ENCODE results near the gene PSME4. TPM values are rescaled to one million over a fixed set of nuclear protein-coding genes. Genes with fewer than 3 reads are reported as not detected.

Gene PSME4
- total and polyA plus RNA-seq, 2 of the 13 experiments (the other 11 are each of a cell fraction or from before 2014, with no cell fraction given) = 52.1 to 77.8 TPM

- CTCF ChIA-PET (ENCODE audit: low intra/inter-chr PET ratio, low total read pairs) = no interaction called here
- ATAC-seq (no peak), DNase-seq (ENCODE audit: low spot score) (peak; percentile 23), FAIRE-seq (no peak)
- H3K9ac ChIP-seq (ENCODE audit: insufficient read depth, low read depth, low read length) = no peak overlapping the region
- H3K27me3 ChIP-seq (ENCODE audit: control insufficient read depth in 1 of 2, insufficient read depth in 2 of 2, low read length in 2 of 2) = no peaks in the 10 kb centered on the region
- no peaks in the 10 kb centered on the region for H3K36me3 ChIP-seq (replicated peaks in 1 of 2; ENCODE audit: control insufficient read depth in 1 of 2, insufficient read depth in 2 of 2, low read length in 2 of 2)
- POLR2A ChIA-PET = no interaction called here
- BruUV-seq (replicated peaks) = no TSS peak
- no peaks in the 10 kb centered on the region for H3K79me2 ChIP-seq (ENCODE audit: insufficient read depth, low read length)
- H3K4me3 ChIP-seq (replicated peaks in 1 of 3; ENCODE audit: insufficient read depth in 1 of 3, low read depth in 2 of 3, low read length in 3 of 3) = no peak overlapping the region
- H4K20me1 ChIP-seq (ENCODE audit: insufficient read depth, low read length) = no peaks in the 10 kb centered on the region
- 82% methylated on average over 11 of the region's 11 CpGs for WGBS (ENCODE audit: low lambda C conversion rate)
- H2AFZ ChIP-seq (ENCODE audit: low read length) = no peak overlapping the region
- no peak overlapping the region for H3K4me2 ChIP-seq (ENCODE audit: low read depth, low read length)
- H3K4me1 ChIP-seq (ENCODE audit: insufficient read depth, low read length) = peaks cover 53% of the 10 kb centered on the region
- in situ Hi-C loops (cut with HindIII; ENCODE audit: extremely low pct_ligation_motif_present, low pct_unique_long_range_greater_than_20kb) = no loop called here
- intact Hi-C loops (cut with micrococcal nuclease; ENCODE audit: unreplicated experiment) = no loop called here
- H3K9me3 ChIP-seq (ENCODE audit: low read length) = no peaks in the 10 kb centered on the region
- peak overlapping the region; percentile 93 for H3K27ac ChIP-seq (ENCODE audit: extremely low read length, insufficient read depth, low read length)
- no peak for TF ChIP-seq ZNF713 (CRISPR knock-in tag; IDR thresholded peaks at IDR 0.05)
- TF ChIP-seq ZBTB43 (CRISPR knock-in tag; conservative IDR thresholded peaks at IDR 0.05) = no peak
- TF ChIP-seq ZSCAN25 (CRISPR knock-in tag; IDR thresholded peaks at IDR 0.05) = no peak
- 0 out of 2 replicates have a peak, but pooled peaks have one; percentile 47 for TF ChIP-seq MTA1 (CRISPR knock-in tag; IDR thresholded peaks at IDR 0.05; ENCODE audit: borderline replicate concordance)
- TF ChIP-seq ATF6 (CRISPR knock-in tag; conservative IDR thresholded peaks at IDR 0.05) = no peak
- TF ChIP-seq MEIS2 (CRISPR knock-in tag; IDR thresholded peaks at IDR 0.05) = no peak
- peak; percentile 42; the same call in 1 of the 2 replicates for TF ChIP-seq ZNF512 (CRISPR knock-in tag; IDR thresholded peaks at IDR 0.05)
- TF ChIP-seq ZNF382 (CRISPR knock-in tag; IDR thresholded peaks at IDR 0.05; ENCODE audit: borderline replicate concordance) = no peak
- TF ChIP-seq NAIF1 (CRISPR knock-in tag; IDR thresholded peaks at IDR 0.05; ENCODE audit: borderline replicate concordance) = no peak
- no peak for TF ChIP-seq HOXA9 (CRISPR knock-in tag; IDR thresholded peaks at IDR 0.05; ENCODE audit: borderline replicate concordance)
- TF ChIP-seq ZBTB2 (CRISPR knock-in tag; IDR thresholded peaks at IDR 0.05; ENCODE audit: low read depth) = no peak
- TF ChIP-seq ZNF367 (CRISPR knock-in tag; IDR thresholded peaks at IDR 0.05; ENCODE audit: borderline replicate concordance) = no peak
- TF ChIP-seq MBNL3 (CRISPR knock-in tag; conservative IDR thresholded peaks at IDR 0.05) = no peak
- no peak for TF ChIP-seq ZNF574 (CRISPR knock-in tag; IDR thresholded peaks at IDR 0.05)
Observed at GRCh38 chr2:53829273-53829979, 141.4 kb downstream of the PSME4 start.

Data from HepG2 (cell line).